IPS-18a (cell line): ENCODE results near the gene POLD4.

ENCODE experiments used
- H3K27ac ChIP-seq: one replicate; pipeline ENCODE4 v1.5.1; 2013; ENCODE audit warnings: low read length
- H3K27me3 ChIP-seq: one replicate; pipeline ENCODE4 v1.6.1; 2013; ENCODE audit warnings: mild to moderate bottlenecking, low read length; ENCODE audit not compliant: control insufficient read depth, insufficient read depth
- H3K36me3 ChIP-seq: one replicate; pipeline ENCODE4 v1.6.1; 2013; ENCODE audit warnings: low read depth, low read length; ENCODE audit not compliant: control insufficient read depth
- H3K4me1 ChIP-seq: one replicate; pipeline ENCODE4 v1.6.1; 2013; ENCODE audit warnings: low read depth, low read length; ENCODE audit not compliant: control insufficient read depth
- H3K4me3 ChIP-seq: one replicate; pipeline ENCODE4 v1.5.1; 2013; ENCODE audit warnings: low read length
- H3K9ac ChIP-seq: one replicate; pipeline ENCODE4 v1.6.1; 2013; ENCODE audit warnings: mild to moderate bottlenecking, low read length, moderate library complexity
- H3K9me3 ChIP-seq: one replicate; pipeline ENCODE4 v1.6.1; 2013; ENCODE audit warnings: low read depth, low read length; ENCODE audit not compliant: control insufficient read depth

Gene POLD4

GRCh38 chr11:67355023-67355793 lies 1.9 kb upstream of the POLD4 start:
- H3K27me3 ChIP-seq: no peaks in the 10 kb centered on the region
- no peak overlapping the region for H3K4me3 ChIP-seq
- H3K9ac ChIP-seq: no peak overlapping the region
- no peaks in the 10 kb centered on the region for H3K36me3 ChIP-seq
- H3K27ac ChIP-seq: no peak overlapping the region
- H3K4me1 ChIP-seq: peaks cover 16% of the 10 kb centered on the region
- H3K9me3 ChIP-seq: no peaks in the 10 kb centered on the region

- peak overlapping the region; percentile 51 for H3K27ac ChIP-seq
- peak overlapping the region; percentile 81 for H3K4me3 ChIP-seq
- H3K4me1 ChIP-seq: peaks cover 16% of the 10 kb centered on the region
- H3K36me3 ChIP-seq: no peaks in the 10 kb centered on the region
- no peaks in the 10 kb centered on the region for H3K9me3 ChIP-seq
- H3K27me3 ChIP-seq: no peaks in the 10 kb centered on the region
- H3K9ac ChIP-seq: peak overlapping the region; percentile 62
These were observed 1.0 kb upstream of the POLD4 start for GRCh38 chr11:67354075-67355022.

DNA sequence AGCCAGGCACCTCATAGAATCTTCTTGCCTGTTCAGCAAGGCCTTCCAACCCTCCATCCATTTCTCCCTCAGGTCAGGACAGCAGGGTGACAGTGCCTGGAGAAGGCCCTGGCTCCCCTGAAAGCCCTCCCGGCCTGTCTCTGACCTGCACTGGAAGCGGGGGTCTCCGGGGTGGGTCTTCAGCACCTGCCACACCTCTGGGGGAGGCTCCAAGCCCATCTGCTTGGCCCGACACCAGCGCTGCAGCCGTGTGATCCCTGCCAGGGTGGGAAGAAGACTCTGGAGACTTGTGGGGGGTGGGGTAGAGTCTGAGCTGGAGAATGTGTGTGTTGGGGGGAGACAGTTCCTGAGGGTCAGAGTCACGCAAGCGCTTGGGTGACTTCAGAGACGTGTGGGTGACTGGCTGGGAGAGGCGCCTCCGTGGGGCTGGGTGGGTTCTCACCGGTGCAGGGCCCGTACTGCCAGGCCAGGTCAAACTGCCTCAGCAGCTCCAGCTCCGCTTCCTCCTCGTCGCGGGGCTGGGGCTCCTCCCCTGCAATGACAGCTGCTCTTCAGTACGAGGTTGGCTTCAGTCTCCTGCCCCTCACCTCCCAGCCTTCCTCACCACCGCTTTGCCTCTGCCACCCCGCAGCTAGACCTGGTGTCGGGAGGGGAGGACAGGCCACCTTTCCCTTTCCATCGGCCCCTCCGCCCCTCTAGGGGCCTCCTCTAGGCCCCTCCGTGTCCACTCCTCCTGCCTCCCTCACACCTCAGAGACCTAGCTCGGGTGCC lies 615 bp downstream of the POLD4 start:
- Histone ChIP-seq H3K36me3 (no peaks in the 10 kb centered on the region), H3K4me1 (peaks cover 16% of the 10 kb centered on the region), H3K27ac (peak overlapping the region; percentile 66)

DNA sequence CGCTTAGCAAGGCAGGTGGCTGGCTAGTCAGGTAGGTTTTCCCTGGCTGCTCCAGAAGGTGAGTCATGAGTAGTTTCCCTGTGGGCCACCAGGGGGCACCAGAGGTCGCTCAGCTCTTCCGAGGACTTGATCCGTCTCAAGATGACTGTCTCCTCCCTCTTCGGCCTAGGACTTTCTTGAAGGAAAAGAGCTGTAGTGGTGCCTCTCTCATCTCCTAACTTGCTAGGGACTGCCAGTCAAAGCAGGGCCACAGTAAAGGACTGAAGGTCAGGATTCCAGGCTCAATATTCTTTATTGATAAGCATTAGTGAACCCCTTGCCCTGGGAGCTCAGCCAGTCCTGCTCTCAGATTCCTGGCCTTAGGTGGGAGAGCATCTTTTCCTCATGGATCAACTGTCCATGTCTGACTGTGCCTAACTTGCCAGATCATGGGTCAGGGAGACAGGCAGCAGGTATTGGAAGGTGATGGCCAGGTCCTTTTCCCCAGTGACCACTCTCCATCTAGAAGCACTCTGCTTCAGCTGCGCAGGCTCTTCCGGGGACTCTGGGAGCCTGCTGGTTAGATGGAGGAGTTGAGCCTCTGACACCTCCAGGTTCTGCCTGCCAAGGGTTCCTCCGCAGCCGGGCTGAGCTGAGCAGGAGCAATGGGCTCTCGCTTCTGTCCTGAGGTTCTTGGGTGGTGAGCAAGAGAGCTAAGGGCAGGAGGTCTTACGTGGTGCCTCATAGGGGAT lies 1.9 kb downstream of the POLD4 start:
- no peaks in the 10 kb centered on the region for H3K36me3 ChIP-seq
- H3K9me3 ChIP-seq: no peaks in the 10 kb centered on the region
- no peak overlapping the region for H3K27ac ChIP-seq
- H3K4me1 ChIP-seq: peaks cover 11% of the 10 kb centered on the region
- H3K9ac ChIP-seq: no peak overlapping the region
- no peaks in the 10 kb centered on the region for H3K27me3 ChIP-seq
- H3K4me3 ChIP-seq: no peak overlapping the region

More for the DNA sequence above, 615 bp downstream of the POLD4 start:
- Histone ChIP-seq H3K9ac (peak overlapping the region; percentile 63), H3K27me3 (no peaks in the 10 kb centered on the region), H3K4me3 (peak overlapping the region; percentile 81), H3K9me3 (no peaks in the 10 kb centered on the region)

- Histone ChIP-seq H3K4me1 (peaks cover 11% of the 10 kb centered on the region), H3K27me3 (no peaks in the 10 kb centered on the region), H3K4me3 (no peak overlapping the region), H3K9ac (no peak overlapping the region), H3K9me3 (no peaks in the 10 kb centered on the region), H3K36me3 (no peaks in the 10 kb centered on the region), H3K27ac (no peak overlapping the region)
These were observed 3.3 kb downstream of the POLD4 start for GRCh38 chr11:67349928-67350465.

DNA sequence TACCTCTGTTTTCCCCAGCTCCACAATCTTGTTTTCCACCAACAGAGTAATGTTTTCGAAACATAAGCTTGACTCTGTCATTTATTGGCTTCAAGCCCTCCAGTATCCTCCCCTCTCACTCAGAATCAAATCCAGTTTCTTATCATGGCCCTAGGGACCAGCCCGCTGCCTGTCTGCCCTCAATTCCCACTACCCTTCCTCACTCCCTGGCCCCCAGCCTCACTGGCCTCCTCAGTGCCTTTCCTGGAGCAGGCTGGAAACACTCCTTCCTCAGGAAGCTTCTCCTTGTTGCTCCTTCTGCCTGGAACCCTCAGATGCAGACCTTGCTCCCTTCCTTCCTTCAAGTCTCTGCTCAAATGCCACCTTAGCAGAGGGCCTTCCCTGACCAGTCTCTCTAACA lies 3.9 kb downstream of the POLD4 start:
- no peak overlapping the region for H3K27ac ChIP-seq
- no peaks in the 10 kb centered on the region for H3K36me3 ChIP-seq
- no peak overlapping the region for H3K9ac ChIP-seq
- no peak overlapping the region for H3K4me3 ChIP-seq
- H3K4me1 ChIP-seq: peaks cover 11% of the 10 kb centered on the region
- H3K27me3 ChIP-seq: no peaks in the 10 kb centered on the region
- H3K9me3 ChIP-seq: no peaks in the 10 kb centered on the region

DNA sequence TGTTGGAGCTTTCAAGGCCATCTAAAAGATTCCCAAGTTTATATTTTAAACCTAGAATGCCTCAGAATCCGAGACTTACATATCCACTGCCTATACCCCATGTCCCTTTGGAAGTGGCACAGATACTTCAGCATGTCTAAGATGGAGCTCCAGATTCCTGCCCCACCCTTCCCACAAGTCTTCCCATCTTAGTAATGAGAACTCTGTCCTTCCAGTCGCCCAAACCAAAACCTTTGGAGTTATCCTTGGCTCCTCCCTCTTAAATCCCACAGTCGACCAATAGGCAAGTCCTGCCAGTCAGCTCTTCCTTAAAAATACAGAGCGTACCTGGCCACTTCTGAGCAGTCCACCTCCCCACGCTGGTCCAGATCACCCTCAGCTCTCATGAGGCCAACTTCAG lies 4.3 kb downstream of the POLD4 start:
- Histone ChIP-seq H3K4me3 (no peak overlapping the region), H3K27me3 (no peaks in the 10 kb centered on the region), H3K36me3 (no peaks in the 10 kb centered on the region), H3K9ac (no peak overlapping the region), H3K27ac (no peak overlapping the region), H3K9me3 (no peaks in the 10 kb centered on the region), H3K4me1 (peaks cover 7% of the 10 kb centered on the region)

- H3K4me1 ChIP-seq: peaks cover 4% of the 10 kb centered on the region
- no peaks in the 10 kb centered on the region for H3K9me3 ChIP-seq
- H3K27ac ChIP-seq: no peak overlapping the region
- H3K9ac ChIP-seq: no peak overlapping the region
- H3K27me3 ChIP-seq: no peaks in the 10 kb centered on the region
- H3K36me3 ChIP-seq: no peaks in the 10 kb centered on the region
- no peak overlapping the region for H3K4me3 ChIP-seq
These were observed 5.2 kb downstream of the POLD4 start for GRCh38 chr11:67347964-67348749.

- H3K9me3 ChIP-seq: no peaks in the 10 kb centered on the region
- no peaks in the 10 kb centered on the region for H3K27me3 ChIP-seq
- no peak overlapping the region for H3K27ac ChIP-seq
- H3K9ac ChIP-seq: no peak overlapping the region
- no peaks in the 10 kb centered on the region for H3K36me3 ChIP-seq
- H3K4me3 ChIP-seq: no peak overlapping the region
- H3K4me1 ChIP-seq: no peaks in the 10 kb centered on the region
These were observed 7.2 kb downstream of the POLD4 start for GRCh38 chr11:67345920-67346819.
